T-helper 2 cell (primary cell): ENCODE results near the gene NARF.
"Not testable (repeated sequence)": the region's sequence is repeated elsewhere in the genome, so short reads cannot be mapped to it uniquely, and the experiment has no call there.

Source experiments
- DNase-seq, 5 experiments: peaks; one replicate each; pipeline versions ENCODE4 v3.0.0 to v3.0.0-alpha.2; 2012 to 2022

NARF gene

GRCh38 chr17:82503094-82503727 lies 44.7 kb downstream of the NARF start:
- DNase-seq, result no peak

GRCh38 chr17:82503728-82504308 lies 45.3 kb downstream of the NARF start:
- no peak for DNase-seq

GRCh38 chr17:82505296-82505695 lies 46.8 kb downstream of the NARF start:
- DNase-seq, result no peak

- DNase-seq, result peak in 1 of 5 experiments; percentile 10
Measured at GRCh38 chr17:82506402-82506801, 47.9 kb downstream of the NARF start.

- no peak for DNase-seq
Measured at GRCh38 chr17:82507631-82508175, 49.2 kb downstream of the NARF start.

- not testable (repeated sequence) for DNase-seq
Measured at GRCh38 chr17:82511642-82512041, 53.1 kb downstream of the NARF start.

- DNase-seq, result not testable (repeated sequence)
Measured at GRCh38 chr17:82513864-82514263, 55.3 kb downstream of the NARF start.

- DNase-seq, result no peak
Measured at GRCh38 chr17:82517230-82517865, 58.8 kb downstream of the NARF start.

- peak; percentile 90 to 98 (median 91) for DNase-seq
Measured at GRCh38 chr17:82518826-82519810, 60.6 kb downstream of the NARF start, which contains the start of gene FOXK2. FOXK2 (plus strand) TSS chr17:82519732; CDS start chr17:82519889, 157 bp downstream.

GRCh38 chr17:82519971-82520903 lies 61.7 kb downstream of the NARF start:
- DNase-seq, result peak; percentile 10 to 69 (median 26)

- DNase-seq, result no peak
Measured at GRCh38 chr17:82524540-82524939, 66.0 kb downstream of the NARF start.

- DNase-seq, result no peak
Measured at GRCh38 chr17:82525712-82526111, 67.2 kb downstream of the NARF start.

- no peak for DNase-seq
Measured at GRCh38 chr17:82527898-82528297, 69.4 kb downstream of the NARF start.

- DNase-seq, result no peak
Measured at GRCh38 chr17:82528484-82529265, 70.1 kb downstream of the NARF start.

- no peak for DNase-seq
Measured at GRCh38 chr17:82529914-82530300, 71.4 kb downstream of the NARF start.

- DNase-seq, result peak in 1 of 5 experiments; percentile 48
Measured at GRCh38 chr17:82531431-82531881, 72.9 kb downstream of the NARF start.

GRCh38 chr17:82534401-82534812 lies 75.9 kb downstream of the NARF start:
- no peak for DNase-seq

- no peak for DNase-seq
Measured at GRCh38 chr17:82536512-82537201, 78.1 kb downstream of the NARF start.

- not testable (repeated sequence) for DNase-seq
Measured at GRCh38 chr17:82537228-82537627, 78.7 kb downstream of the NARF start.

- DNase-seq, result not testable (repeated sequence)
Measured at GRCh38 chr17:82539076-82539475, 80.5 kb downstream of the NARF start.
